SK-N-SH (cell line): ENCODE data around the gene PTPN22. TPM values are rescaled to one million over a fixed set of nuclear protein-coding genes. Genes with fewer than 3 reads are reported as not detected.

Experiments used
- CTCF ChIA-PET: fragments of 300-600, 350-600 bp; formaldehyde crosslinking; extraction: SDS; loops from one replicate; lab custom pipeline; 2021; lab: Yijun Ruan, JAX
- POLR2A ChIA-PET: fragments of 350-600 bp; sonication (Branson Sonifier 250); formaldehyde crosslinking; extraction: SDS; loops from one replicate; lab custom pipeline; 2020; ENCODE audit warnings: antibody characterized with exemption, inconsistent platforms; lab: Yijun Ruan, JAX
- DNase-seq: peaks from one replicate; pipeline ENCODE4 v3.0.0; 2012
- H2AFZ ChIP-seq: fragments of 200-600 bp; sonication (generic); 2 replicates; pipeline ENCODE4 v1.8.1; 2016; ENCODE audit warnings: antibody characterized with exemption, mild to moderate bottlenecking, low read depth
- H3F3A ChIP-seq: fragments of 200-600 bp; sonication (generic); replicated peaks from 2 replicates; pipeline ENCODE3; 2016; ENCODE audit warnings: antibody characterized with exemption, mild to moderate bottlenecking; ENCODE audit not compliant: insufficient read depth
- H3K27ac ChIP-seq, 2 experiments: fragments of 200-500 bp in 1 of 2; fragments of 200-600 bp in 1 of 2; sonication (Bioruptor generic) in 1 of 2; sonication (generic), shearing (Covaris generic) in 1 of 2; 2 replicates each; pipeline versions ENCODE4 v1.5.1 to v1.6.1; 2014 to 2016; ENCODE audit warnings: low read depth in 2 of 2, inconsistent platforms in 1 of 2, low read length in 1 of 2, mild to moderate bottlenecking in 1 of 2, mixed read lengths in 1 of 2
- H3K27me3 ChIP-seq: fragments of 200-600 bp; sonication (generic), shearing (Covaris generic); 2 replicates; pipeline ENCODE4 v1.6.1; 2016; ENCODE audit warnings: mixed run types; ENCODE audit not compliant: insufficient read depth
- H3K36me3 ChIP-seq, 2 experiments: fragments of 200-500 bp in 1 of 2; fragments of 200-600 bp in 1 of 2; sonication (Bioruptor generic) in 1 of 2; sonication (generic) in 1 of 2; replicated peaks in 1 of 2; 2 replicates each; pipeline versions ENCODE3 to v1.5.1; 2014 to 2016; ENCODE audit warnings: low read length in 1 of 2, mild to moderate bottlenecking in 1 of 2; ENCODE audit not compliant: insufficient read depth in 2 of 2, control insufficient read depth in 1 of 2
- H3K4me1 ChIP-seq, 2 experiments: fragments of 200-500 bp in 1 of 2; fragments of 200-600 bp in 1 of 2; sonication (Bioruptor generic) in 1 of 2; sonication (generic), shearing (Covaris generic) in 1 of 2; 2 replicates each; pipeline versions ENCODE4 v1.5.1 to v1.6.1; 2014 to 2016; ENCODE audit warnings: low read depth in 1 of 2, low read length in 1 of 2, mixed run types in 1 of 2; ENCODE audit not compliant: insufficient read depth in 2 of 2, control insufficient read depth in 1 of 2
- H3K4me2 ChIP-seq: fragments of 200-600 bp; sonication (generic), shearing (Covaris generic); 2 replicates; pipeline ENCODE4 v1.6.1; 2017; ENCODE audit warnings: mixed run types
- H3K4me3 ChIP-seq, 2 experiments: fragments of 200-500 bp in 1 of 2; fragments of 200-600 bp in 1 of 2; sonication (Bioruptor generic) in 1 of 2; sonication (generic), shearing (Covaris generic) in 1 of 2; 2 replicates each; pipeline versions ENCODE4 v1.5.1 to v1.8.1; 2014 to 2016; ENCODE audit warnings: low read depth in 2 of 2, inconsistent platforms in 1 of 2, low read length in 1 of 2, mild to moderate bottlenecking in 1 of 2, mixed read lengths in 1 of 2, moderate library complexity in 1 of 2
- H3K79me2 ChIP-seq: fragments of 200-600 bp; sonication (generic); 2 replicates; pipeline ENCODE4 v1.8.1; 2017; ENCODE audit warnings: mild to moderate bottlenecking; ENCODE audit not compliant: insufficient read depth
- H3K9ac ChIP-seq: fragments of 200-600 bp; sonication (generic); 2 replicates; pipeline ENCODE4 v1.6.1; 2017; ENCODE audit warnings: mixed run types
- H3K9me2 ChIP-seq: fragments of 200-600 bp; sonication (generic); 2 replicates; pipeline ENCODE4 v1.6.1; 2017; ENCODE audit warnings: mixed run types
- H3K9me3 ChIP-seq: fragments of 200-600 bp; sonication (generic); 2 replicates; pipeline ENCODE4 v1.6.1; 2017; ENCODE audit warnings: mixed run types, mild to moderate bottlenecking, moderate library complexity
- H4K20me1 ChIP-seq: fragments of 200-600 bp; sonication (generic); 2 replicates; pipeline ENCODE4 v1.6.1; 2017; ENCODE audit warnings: mild to moderate bottlenecking, mixed run types; ENCODE audit not compliant: insufficient read depth
- ELF1 ChIP-seq: IDR thresholded peaks from 2 replicates; pipeline ENCODE4 v1.4.0; 2012
- EP300 ChIP-seq, 2 experiments: IDR thresholded peaks; 2 replicates each; pipeline versions ENCODE4 v1.4.0 to v1.6.1; 2012; ENCODE audit warnings: borderline replicate concordance in 1 of 2, low read depth in 1 of 2, low read length in 1 of 2
- FOSL2 ChIP-seq: IDR thresholded peaks from 2 replicates; pipeline ENCODE4 v1.4.0; 2012; ENCODE audit warnings: low read depth, mild to moderate bottlenecking, moderate library complexity, borderline replicate concordance
- FOXJ3 ChIP-seq: sonication (generic); formaldehyde crosslinking; IDR thresholded peaks from 2 replicates; pipeline ENCODE4 v1.5.1; 2020; ENCODE audit warnings: mild to moderate bottlenecking, missing genetic modification reagents
- GABPA ChIP-seq: IDR thresholded peaks from 2 replicates; pipeline ENCODE4 v1.4.0; 2012; ENCODE audit warnings: low read depth, mild to moderate bottlenecking
- NRF1 ChIP-seq: IDR thresholded peaks from 2 replicates; pipeline ENCODE4 v1.6.1; 2012; ENCODE audit warnings: low read depth, mild to moderate bottlenecking, low read length
- POLR2AphosphoS5 ChIP-seq: IDR thresholded peaks from 2 replicates; pipeline ENCODE4 v1.6.1; 2012; ENCODE audit warnings: low read depth, low read length
- RAD21 ChIP-seq: IDR thresholded peaks from 2 replicates; pipeline ENCODE4 v1.6.1; 2012; ENCODE audit warnings: mild to moderate bottlenecking, low read length
- RCOR1 ChIP-seq: fragments of 150-350 bp; IDR thresholded peaks from 2 replicates; pipeline ENCODE4 v1.6.1; 2017; ENCODE audit warnings: antibody characterized with exemption, low read length
- REST ChIP-seq: IDR thresholded peaks from 2 replicates; pipeline ENCODE4 v1.6.1; 2012; ENCODE audit warnings: mild to moderate bottlenecking, low read depth, low read length, moderate library complexity
- RFX5 ChIP-seq: IDR thresholded peaks from 2 replicates; pipeline ENCODE4 v1.6.1; 2012; ENCODE audit warnings: mild to moderate bottlenecking, improper control_type of control experiment, low read length
- TAF1 ChIP-seq: IDR thresholded peaks from 2 replicates; pipeline ENCODE4 v1.6.1; 2012; ENCODE audit warnings: low read depth, mild to moderate bottlenecking, low read length, moderate library complexity, borderline replicate concordance
- YY1 ChIP-seq: IDR thresholded peaks from 2 replicates; pipeline ENCODE4 v1.4.0; 2012; ENCODE audit warnings: low read depth, mild to moderate bottlenecking
- ZBTB33 ChIP-seq: IDR thresholded peaks from 2 replicates; pipeline ENCODE4 v1.4.0; 2012; ENCODE audit warnings: low read depth, borderline replicate concordance
- polyA plus RNA-seq, 3 experiments: library from polyadenylated mRNA; depleted of rRNA; stranded (reverse); fragments of >200 nt; gene quantifications; 2 replicates each; pipeline ENCODE4 v1.2.3, GENCODE V29; 2012

PTPN22 gene
- polyA plus RNA-seq, 1 of the 3 experiments (the other 2 are of a cell fraction), result 0.12 TPM

GRCh38 chr1:113849072-113849471 lies 22.4 kb downstream of the PTPN22 start:
- H3K27ac ChIP-seq, result no peak overlapping the region
- no peak overlapping the region for H3K9ac ChIP-seq
- no peaks in the 10 kb centered on the region for H4K20me1 ChIP-seq
- CTCF ChIA-PET, result interaction anchor here (0.5 kb wide), 1 partner anchor 1191 kb away, joined by 3 read pairs; no protein-coding TSS in a partner anchor
- TF ChIP-seq ZBTB33, result no peak
- no peak for TF ChIP-seq GABPA
- no peak for TF ChIP-seq FOXJ3 (CRISPR knock-in tag)
- TF ChIP-seq FOSL2, result no peak
- no peak for TF ChIP-seq YY1
- TF ChIP-seq REST, result no peak
- TF ChIP-seq NRF1, result no peak
- no peak for TF ChIP-seq RFX5
- TF ChIP-seq ELF1, result no peak
- TF ChIP-seq POLR2AphosphoS5, result no peak
- TF ChIP-seq TAF1, result no peak
- no peak for TF ChIP-seq RAD21
- TF ChIP-seq RCOR1, result no peak
- no peak for TF ChIP-seq EP300 (IDR thresholded peaks at IDR 0.05; ENCODE audit: borderline replicate concordance in 1 of 2, low read depth in 1 of 2, low read length in 1 of 2)
- no peak for DNase-seq
- H3K27me3 ChIP-seq, result no peaks in the 10 kb centered on the region
- H3K9me2 ChIP-seq, result no peaks in the 10 kb centered on the region
- H3K4me1 ChIP-seq, result peaks cover 0 to 4% of the 10 kb centered on the region in 2 experiments; a peak in 1 of 4 replicates
- POLR2A ChIA-PET, result no interaction called here
- no peaks in the 10 kb centered on the region for H3K36me3 ChIP-seq
- H3F3A ChIP-seq, result peaks cover 4% of the 10 kb centered on the region
- H3K9me3 ChIP-seq, result peaks cover 11% of the 10 kb centered on the region
- H2AFZ ChIP-seq, result no peak overlapping the region
- H3K4me3 ChIP-seq, result no peak overlapping the region
- no peak overlapping the region for H3K4me2 ChIP-seq
- no peaks in the 10 kb centered on the region for H3K79me2 ChIP-seq
